MG63 (cell line): ENCODE results near the gene LIPC. TPM values are rescaled to one million over a fixed set of nuclear protein-coding genes. Genes with fewer than 3 reads are reported as not detected.

Experiments
- DNase-seq: peaks from one replicate; pipeline ENCODE4 v3.0.0-alpha.2; 2020
- H3K27me3 ChIP-seq: fragments of 250-450 bp; sonication (Bioruptor Pico); 2 replicates; pipeline ENCODE4 v1.5.1; 2020; ENCODE audit warnings: mild to moderate bottlenecking, moderate library complexity
- H3K36me3 ChIP-seq: fragments of 250-450 bp; sonication (Bioruptor Pico); 2 replicates; pipeline ENCODE4 v1.5.1; 2020; ENCODE audit warnings: mild to moderate bottlenecking, moderate library complexity
- H3K4me3 ChIP-seq: fragments of 250-450 bp; sonication (Bioruptor Pico); 2 replicates; pipeline ENCODE4 v1.5.1; 2020; ENCODE audit warnings: mild to moderate bottlenecking, moderate library complexity
- H3K9me3 ChIP-seq: fragments of 250-450 bp; sonication (Bioruptor Pico); 2 replicates; pipeline ENCODE4 v1.5.1; 2020; ENCODE audit warnings: mild to moderate bottlenecking, moderate library complexity
- total RNA-seq: library from RNA; depleted of rRNA; stranded (reverse); fragments of >200 nt; shearing (Covaris generic); gene quantifications from 2 replicates; pipeline ENCODE4 v1.2.3, GENCODE V29; 2014; ENCODE audit warnings: low replicate concordance

Gene LIPC
- total RNA-seq, 1 experiment from 2014 or later: 0.16 TPM

DNA sequence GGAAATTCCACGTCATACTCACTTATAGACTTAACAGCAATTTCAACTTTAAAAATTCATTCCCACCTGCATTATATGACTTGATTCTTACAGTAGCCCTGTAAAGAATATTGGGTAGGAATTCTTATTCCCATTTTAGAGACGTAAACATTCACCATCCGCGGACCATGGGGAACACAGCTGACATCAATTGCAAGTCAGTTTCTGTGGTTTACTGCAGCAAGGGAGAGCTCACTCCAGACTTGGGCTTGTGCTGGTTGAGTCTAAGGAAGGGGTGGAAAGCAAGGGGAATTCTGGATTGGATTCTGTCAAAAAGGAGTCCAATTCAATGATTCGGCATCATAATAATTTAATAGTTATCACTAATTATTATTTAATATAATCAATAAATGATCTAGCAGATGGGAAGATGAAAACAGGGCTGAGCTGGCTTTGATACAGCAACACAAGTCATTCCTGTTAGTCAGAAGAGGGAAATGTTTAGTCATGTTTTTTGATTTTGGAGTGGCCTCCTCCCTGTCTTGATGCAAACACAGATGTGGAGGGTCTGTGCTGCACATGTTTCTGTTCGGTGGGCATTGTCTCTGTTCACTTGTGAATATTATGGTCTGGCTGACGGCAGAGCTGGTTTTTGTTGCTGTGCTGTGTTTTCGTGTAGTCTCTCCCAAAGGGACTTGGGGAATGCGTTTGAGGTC is 9.7 kb downstream of the LIPC start:
- Histone ChIP-seq H3K4me3 (no peak overlapping the region), H3K27me3 (no peaks in the 10 kb centered on the region), H3K36me3 (no peaks in the 10 kb centered on the region), H3K9me3 (no peaks in the 10 kb centered on the region)
- DNase-seq: peak; percentile 22

DNA sequence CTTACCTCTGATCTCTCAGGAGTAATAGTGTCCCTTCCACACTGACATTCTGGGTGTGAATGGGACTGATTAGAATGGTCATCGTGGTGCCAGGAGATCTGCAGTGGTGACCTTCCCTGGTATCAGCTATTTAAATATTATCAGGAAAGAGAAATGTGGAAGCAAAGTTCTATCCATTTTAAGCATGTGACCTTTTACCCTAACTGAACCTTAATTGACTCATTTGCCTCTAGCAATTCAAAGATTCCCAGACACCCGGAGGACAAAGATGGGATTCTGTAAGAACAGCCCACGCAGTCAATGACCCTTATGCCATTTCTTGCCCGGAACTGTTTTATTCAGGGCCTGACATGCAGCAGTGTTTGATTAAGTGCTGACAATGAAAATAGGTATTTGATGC is 10.3 kb downstream of the LIPC start:
- Histone ChIP-seq H3K4me3 (no peak overlapping the region), H3K27me3 (no peaks in the 10 kb centered on the region), H3K9me3 (no peaks in the 10 kb centered on the region), H3K36me3 (no peaks in the 10 kb centered on the region)
- no peak for DNase-seq

DNA sequence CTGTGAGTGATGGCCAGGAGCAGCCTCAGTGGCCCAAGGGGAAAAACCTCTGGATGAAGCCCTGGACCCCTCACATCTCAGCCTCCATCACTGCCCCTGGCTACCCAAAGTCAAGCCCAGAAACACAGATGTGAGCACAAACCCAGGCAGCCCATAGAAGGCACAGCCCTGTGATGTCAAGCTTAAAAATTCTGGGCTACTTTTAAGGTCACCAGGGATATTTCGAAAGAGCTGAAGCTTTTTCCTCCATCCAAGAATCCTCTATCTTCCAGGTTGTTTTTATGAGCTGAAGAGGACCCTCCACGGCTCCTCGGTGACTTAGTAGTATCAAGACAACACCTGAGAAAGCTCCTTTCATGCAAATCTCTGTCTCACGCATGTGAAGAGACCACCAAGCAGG is 11.5 kb downstream of the LIPC start:
- H3K4me3 ChIP-seq: no peak overlapping the region
- H3K27me3 ChIP-seq: no peaks in the 10 kb centered on the region
- H3K36me3 ChIP-seq: no peaks in the 10 kb centered on the region
- DNase-seq: no peak
- H3K9me3 ChIP-seq: no peaks in the 10 kb centered on the region

DNA sequence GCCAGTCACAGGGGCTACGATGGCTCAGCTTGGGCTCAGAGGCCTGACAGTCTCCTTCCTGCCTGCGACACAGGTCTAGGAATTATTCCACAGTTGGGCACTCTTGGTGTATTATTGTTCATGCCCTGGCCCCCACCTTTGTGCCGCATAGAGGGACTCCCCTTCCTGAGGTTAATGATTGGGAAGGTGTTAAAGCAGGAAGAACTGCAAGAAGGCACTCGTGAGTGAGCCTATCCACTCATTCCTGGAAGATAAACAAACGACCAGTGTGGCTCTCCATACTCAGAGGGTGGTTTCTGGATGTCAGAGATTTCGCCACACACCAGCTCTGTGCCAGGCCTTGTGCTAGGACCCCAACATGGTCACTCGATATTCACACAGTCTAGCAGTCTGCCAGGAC is 12.3 kb downstream of the LIPC start:
- Histone ChIP-seq H3K4me3 (no peak overlapping the region), H3K9me3 (no peaks in the 10 kb centered on the region), H3K27me3 (no peaks in the 10 kb centered on the region), H3K36me3 (no peaks in the 10 kb centered on the region)
- no peak for DNase-seq

DNA sequence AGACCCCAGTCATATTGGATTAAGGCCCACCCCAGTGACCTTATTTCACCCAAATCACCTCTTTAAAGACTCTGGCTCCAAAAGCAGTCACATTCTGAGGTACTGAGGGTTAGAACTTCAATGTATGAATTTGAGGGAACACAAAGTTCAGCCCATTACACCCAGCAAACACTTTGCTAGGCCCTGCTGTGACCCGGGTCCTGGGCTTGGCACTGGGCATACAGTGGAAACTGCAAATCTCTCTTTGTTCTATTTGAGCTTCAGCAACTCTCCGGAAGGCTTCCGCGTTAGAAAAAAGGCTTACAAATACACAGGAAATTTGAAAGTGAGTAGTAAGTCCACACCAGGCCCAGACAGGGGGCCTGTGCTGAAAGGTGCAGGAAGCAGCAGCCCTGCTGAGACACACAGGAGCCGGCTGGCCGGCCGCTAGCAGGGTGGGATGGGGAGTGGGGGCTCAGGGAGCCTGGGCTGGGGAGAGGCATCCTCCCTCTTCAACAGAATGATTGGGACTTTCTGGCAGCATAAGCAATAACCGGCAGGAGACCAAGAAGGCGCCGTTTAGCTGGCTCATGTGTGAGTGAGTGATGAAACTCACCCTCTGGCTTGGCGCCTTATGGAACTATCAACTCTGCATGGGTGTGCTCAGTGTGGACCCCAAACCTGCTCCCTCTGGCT is 13.0 kb downstream of the LIPC start:
- Histone ChIP-seq H3K36me3 (no peaks in the 10 kb centered on the region), H3K4me3 (no peak overlapping the region), H3K9me3 (no peaks in the 10 kb centered on the region), H3K27me3 (no peaks in the 10 kb centered on the region)
- DNase-seq: no peak

DNA sequence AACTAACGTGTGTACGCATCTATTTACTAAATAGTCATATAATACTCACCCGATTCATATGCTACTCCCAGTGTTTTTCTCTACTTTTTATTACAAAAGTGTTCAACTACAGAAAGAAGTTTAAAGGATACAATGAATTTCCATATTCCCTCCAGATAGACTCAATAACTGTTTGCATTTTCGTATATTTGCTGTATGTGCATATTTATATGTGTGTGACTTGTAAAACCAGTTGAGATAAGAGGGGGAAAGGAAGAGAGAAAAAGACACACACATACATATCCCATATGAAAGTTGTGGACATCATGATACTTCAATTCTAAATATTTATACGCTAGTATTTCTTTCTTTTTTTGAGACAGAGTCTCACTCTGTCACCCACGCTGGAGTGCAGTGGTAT is 14.1 kb downstream of the LIPC start:
- H3K4me3 ChIP-seq: no peak overlapping the region
- no peaks in the 10 kb centered on the region for H3K36me3 ChIP-seq
- DNase-seq: no peak

DNA sequence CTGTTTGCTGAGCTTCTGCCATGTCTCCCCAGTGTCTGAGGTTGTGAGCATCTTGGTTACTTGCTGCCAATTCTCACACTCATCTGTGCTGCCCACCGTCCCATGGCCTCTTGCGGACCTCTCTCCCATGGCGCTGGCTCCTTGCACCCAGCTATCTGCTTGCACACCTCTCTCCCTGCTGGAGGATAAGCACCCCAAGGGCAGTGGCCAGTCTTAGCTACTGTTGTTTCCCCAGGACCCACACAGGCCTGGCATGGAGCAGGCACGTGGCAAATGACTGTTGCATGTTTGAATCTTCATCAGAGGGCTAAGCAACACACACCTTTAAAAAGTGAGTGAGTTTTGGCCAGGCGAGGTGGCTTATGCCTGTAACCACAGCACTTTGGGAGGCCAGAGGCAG is 14.7 kb downstream of the LIPC start:
- no peaks in the 10 kb centered on the region for H3K36me3 ChIP-seq
- no peaks in the 10 kb centered on the region for H3K27me3 ChIP-seq
- DNase-seq: no peak
- H3K4me3 ChIP-seq: no peak overlapping the region
- H3K9me3 ChIP-seq: no peaks in the 10 kb centered on the region

More for the DNA sequence above, 14.1 kb downstream of the LIPC start:
- no peaks in the 10 kb centered on the region for H3K27me3 ChIP-seq
- H3K9me3 ChIP-seq: no peaks in the 10 kb centered on the region

DNA sequence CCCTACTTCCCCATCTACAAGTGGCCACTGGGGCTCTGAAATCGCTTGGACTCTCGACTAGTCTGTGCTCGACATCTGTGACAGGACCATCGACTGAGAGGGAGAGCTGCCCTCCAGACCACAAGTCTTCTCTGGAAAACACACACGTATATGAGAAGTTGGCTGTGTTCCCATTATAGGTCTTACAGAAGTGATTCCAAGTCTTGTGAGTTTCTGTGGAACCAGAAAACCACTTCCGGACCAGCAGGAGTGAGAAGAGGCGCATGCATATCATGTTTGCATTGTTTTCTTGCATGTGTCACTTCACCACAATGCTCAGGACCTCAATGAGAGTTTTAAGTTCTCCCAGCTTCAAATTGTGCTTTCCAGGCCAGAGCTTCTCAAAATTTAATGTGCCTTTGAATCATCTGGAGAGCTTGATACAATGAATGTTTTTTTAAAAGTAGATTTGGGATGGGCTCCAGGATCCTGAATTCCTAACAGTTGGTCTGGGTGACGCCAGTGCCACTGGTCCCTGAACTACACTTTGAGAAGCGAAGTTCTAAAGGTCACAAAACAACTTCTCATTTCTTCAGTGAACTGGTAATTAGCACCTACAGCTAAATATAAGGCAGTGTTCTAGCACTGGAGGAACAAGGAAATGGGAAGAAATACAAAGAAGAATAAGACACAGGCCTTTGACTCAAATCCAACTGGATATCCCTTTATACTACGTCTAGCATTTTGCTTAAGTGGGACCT is 15.7 kb downstream of the LIPC start:
- peak; percentile 55 for DNase-seq
- Histone ChIP-seq H3K36me3 (no peaks in the 10 kb centered on the region), H3K4me3 (no peak overlapping the region), H3K9me3 (no peaks in the 10 kb centered on the region), H3K27me3 (no peaks in the 10 kb centered on the region)

DNA sequence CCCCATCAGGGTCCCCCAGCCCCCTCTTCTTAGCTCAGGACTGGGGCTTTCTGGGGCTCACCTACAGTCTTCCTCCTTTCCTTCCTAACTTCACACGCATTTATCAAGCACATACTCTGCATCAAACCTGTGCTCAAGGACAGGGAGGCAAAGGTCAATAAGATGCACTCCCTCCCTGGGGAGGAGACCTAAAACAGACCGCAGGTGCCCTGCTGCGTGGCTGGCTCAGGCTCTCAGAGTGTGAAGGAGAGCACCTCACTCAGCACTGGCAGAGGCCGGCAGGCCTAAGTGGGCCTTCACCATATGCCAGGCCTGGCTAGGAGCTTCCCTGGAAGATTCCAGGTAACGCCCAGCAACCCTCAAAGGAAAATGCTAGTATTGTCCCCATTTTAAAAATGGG is 16.5 kb downstream of the LIPC start:
- Histone ChIP-seq H3K27me3 (no peaks in the 10 kb centered on the region), H3K4me3 (no peak overlapping the region)

DNA sequence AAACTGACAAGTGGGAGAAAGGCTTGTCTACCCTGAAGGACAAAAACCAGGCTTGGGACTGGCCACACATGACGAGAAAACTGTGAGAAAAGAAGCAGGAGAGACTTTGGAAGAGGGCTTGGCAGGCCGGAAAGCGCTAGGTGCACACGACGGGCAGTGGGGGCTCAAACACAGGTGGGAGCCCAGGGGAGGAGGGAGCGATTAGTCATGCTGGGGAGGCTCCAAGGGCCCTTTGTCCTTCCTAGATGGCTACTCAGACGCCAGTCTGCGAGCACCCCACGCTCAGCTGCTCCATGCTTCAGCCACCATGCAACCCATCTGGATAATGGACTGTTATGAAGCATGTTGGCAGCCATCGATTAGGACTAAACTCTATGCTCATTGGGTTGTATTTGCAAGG is 17.1 kb downstream of the LIPC start:
- Histone ChIP-seq H3K4me3 (no peak overlapping the region), H3K9me3 (no peaks in the 10 kb centered on the region), H3K27me3 (no peaks in the 10 kb centered on the region), H3K36me3 (no peaks in the 10 kb centered on the region)
- DNase-seq: no peak

More for the DNA sequence above, 16.5 kb downstream of the LIPC start:
- no peaks in the 10 kb centered on the region for H3K36me3 ChIP-seq
- no peak for DNase-seq
- no peaks in the 10 kb centered on the region for H3K9me3 ChIP-seq

DNA sequence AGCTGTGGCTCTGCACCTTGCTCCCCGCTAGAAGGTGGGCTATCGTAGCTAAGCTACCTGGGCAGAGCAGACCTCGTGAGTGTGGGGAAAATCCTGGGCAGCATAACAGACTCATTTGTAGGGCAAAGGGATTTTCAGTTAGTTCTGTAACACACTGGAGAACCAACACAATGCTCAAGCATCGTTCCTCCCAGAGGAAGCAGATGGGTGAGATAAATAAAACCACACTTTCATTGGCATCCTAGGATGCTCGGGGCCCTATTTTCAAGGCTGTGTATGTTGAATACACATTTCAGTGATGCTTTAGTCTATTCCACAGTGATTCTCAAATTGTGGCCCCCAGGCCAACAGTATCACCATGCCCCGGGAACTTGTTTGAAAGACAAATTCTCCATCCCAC is 20.0 kb downstream of the LIPC start:
- Histone ChIP-seq H3K36me3 (no peaks in the 10 kb centered on the region), H3K27me3 (no peaks in the 10 kb centered on the region)

DNA sequence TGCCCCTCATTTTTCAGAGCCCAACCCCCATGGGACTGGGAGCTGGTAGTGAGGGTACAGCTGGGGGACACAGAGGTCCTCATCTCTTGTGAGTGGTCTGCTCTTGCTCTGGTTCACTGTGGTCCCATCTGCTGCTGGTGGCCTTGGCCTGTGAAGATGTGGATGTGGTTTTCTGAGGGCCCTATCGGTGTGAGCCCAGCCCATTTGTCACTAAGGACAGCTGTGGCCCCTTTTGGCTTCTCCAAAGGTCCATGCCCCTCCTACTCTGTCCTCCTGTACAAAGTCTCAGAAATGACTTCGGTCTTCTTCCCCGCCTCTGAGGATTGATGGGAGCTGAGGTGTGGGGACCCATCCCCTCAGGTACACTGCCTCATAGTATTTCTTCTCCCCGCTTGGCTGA is 21.0 kb downstream of the LIPC start:
- no peak for DNase-seq
- Histone ChIP-seq H3K27me3 (no peaks in the 10 kb centered on the region), H3K4me3 (no peak overlapping the region), H3K9me3 (no peaks in the 10 kb centered on the region), H3K36me3 (no peaks in the 10 kb centered on the region)

More for the DNA sequence above, 20.0 kb downstream of the LIPC start:
- Histone ChIP-seq H3K4me3 (no peak overlapping the region), H3K9me3 (no peaks in the 10 kb centered on the region)
- DNase-seq: no peak

DNA sequence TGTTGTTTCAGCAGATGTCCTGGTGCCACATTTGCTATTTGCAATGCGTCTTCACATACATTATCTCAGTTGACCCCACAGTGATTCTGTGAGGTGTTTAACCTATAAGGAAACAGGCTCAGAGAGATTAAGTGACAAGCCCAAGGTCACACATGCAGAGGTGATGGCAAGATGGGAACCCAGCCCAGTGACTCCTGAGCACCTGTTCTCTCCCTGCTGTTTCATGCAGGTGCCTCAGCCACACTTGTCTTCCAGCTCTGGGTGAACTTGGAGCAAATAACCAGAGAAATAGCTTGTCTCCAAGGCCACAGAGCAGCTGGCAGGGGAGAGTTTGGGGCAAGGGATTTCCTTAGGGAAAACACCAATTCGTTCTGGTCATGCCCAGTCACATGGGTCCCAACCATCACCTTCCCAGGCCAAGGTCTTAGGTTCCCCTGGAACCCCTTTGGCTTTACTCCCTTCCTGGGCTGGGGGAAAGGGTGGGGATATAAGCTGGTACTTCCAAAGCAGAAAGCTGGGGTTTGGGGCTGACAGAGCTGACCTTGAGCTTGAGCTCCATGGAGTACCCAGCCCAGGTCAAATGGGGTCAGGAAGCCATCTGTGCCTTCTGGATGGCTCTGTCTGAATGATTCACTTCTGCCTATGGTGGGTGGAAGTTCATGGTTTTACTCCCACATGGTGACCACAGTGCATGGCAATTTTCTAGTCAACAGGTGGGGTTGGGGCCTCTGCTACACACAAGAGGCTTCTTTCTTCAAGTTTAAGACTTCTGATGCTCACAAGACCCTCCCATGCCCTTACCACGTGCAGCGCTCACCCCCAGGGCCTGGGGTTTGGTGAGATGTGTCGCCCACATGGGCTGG is 22.4 kb downstream of the LIPC start:
- no peaks in the 10 kb centered on the region for H3K9me3 ChIP-seq
- no peaks in the 10 kb centered on the region for H3K36me3 ChIP-seq
- no peak for DNase-seq
- H3K4me3 ChIP-seq: no peak overlapping the region
- H3K27me3 ChIP-seq: no peaks in the 10 kb centered on the region

DNA sequence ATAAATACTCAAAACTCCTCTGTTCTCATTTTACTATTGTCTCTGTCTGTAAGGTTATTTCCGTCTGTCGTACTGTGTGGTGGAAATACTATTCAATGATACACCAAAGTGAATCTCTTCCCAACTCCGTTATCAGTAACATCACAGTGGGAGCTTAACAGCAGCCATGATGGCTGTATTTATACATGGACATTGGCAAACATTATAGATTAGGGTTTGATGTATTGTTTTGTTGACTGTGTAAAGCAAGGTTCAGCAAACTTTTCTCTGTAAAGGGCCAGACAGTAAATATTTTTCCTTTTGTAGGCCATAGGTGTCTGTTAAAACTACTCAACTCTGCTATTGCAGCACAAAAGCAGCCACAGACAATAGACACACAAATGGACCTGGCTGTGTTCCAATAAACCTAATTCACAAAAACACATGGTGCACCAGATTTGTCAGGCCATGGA is 23.2 kb downstream of the LIPC start:
- Histone ChIP-seq H3K4me3 (no peak overlapping the region), H3K27me3 (no peaks in the 10 kb centered on the region), H3K36me3 (no peaks in the 10 kb centered on the region), H3K9me3 (no peaks in the 10 kb centered on the region)
- no peak for DNase-seq

DNA sequence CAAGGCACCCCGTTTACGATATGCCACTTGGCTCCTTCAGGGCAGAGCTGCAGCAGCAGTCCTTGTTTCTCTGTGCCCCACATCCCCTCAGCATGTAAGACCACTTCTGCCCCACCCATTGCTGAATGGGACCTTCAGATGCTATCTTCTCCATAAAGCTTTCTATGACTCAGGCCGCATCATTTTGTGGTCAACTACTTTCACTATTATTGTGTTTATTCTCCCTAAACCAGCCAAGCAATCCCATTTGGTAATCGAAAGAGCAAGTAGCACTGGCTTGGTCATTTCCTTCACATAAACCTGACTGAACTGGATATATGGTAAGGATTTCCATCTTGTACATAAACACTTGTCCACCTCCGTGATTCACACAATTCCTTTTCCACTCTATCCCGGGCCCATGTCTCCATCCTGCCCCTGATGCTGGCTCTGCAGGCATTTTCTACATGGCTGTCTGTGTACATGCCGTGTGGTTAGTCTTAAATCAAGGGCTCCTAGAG is 25.7 kb downstream of the LIPC start:
- Histone ChIP-seq H3K27me3 (no peaks in the 10 kb centered on the region), H3K36me3 (no peaks in the 10 kb centered on the region), H3K9me3 (no peaks in the 10 kb centered on the region), H3K4me3 (no peak overlapping the region)
- DNase-seq: peak; percentile 48

DNA sequence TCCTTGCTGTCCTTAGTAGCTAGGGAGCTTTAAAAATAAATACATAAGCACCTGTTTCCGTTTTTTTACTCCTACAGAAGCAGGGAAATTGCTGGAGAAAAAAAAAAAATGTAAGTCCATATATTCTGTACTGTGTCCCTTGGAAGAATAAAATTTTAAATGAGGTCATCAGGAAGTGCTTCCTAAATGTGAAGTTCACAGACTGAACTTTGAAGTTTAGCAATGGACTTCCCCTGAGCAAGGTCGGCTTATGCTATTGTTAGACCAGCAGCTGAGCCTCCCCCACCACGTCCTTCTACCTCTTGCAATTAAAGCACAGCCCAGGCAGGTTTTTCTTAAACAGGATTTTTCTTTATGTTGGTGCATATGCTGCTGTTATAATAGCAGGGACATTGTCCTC is 26.3 kb downstream of the LIPC start:
- Histone ChIP-seq H3K4me3 (no peak overlapping the region), H3K9me3 (no peaks in the 10 kb centered on the region), H3K27me3 (no peaks in the 10 kb centered on the region), H3K36me3 (no peaks in the 10 kb centered on the region)
- DNase-seq: no peak

DNA sequence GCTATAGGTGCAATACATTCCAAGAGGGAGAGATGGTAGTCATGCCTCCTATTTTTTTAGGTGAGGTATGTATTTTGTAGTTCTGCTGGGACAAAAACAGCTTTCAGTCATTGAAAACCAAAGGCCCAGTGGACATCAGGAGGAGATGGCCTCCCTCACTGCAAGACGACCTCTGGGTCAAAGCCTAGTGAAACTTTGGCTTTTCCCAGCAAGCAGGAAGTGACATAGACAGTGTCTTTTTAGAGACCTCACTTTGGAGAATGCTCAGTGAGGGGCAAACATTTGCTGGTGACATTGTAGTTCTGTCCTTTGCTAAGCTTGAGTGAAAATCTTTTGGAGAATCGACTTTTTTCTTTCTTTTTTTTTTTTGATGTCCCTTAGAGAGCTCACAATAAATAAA is 27.3 kb downstream of the LIPC start:
- Histone ChIP-seq H3K36me3 (no peaks in the 10 kb centered on the region), H3K4me3 (no peak overlapping the region), H3K27me3 (no peaks in the 10 kb centered on the region), H3K9me3 (no peaks in the 10 kb centered on the region)
- no peak for DNase-seq
